Smooth muscle cell (in vitro differentiated cells): ENCODE results near the gene ELAVL3. TPM values are rescaled to one million over a fixed set of nuclear protein-coding genes. Genes with fewer than 3 reads are reported as not detected.

Source experiments
- DNase-seq: peaks from one replicate; lab custom pipeline; 2025; ENCODE audit not compliant: unreplicated experiment; lab: John Stamatoyannopoulos, UW
- H2AFZ ChIP-seq: fragments of 200-600 bp; sonication (generic); 2 replicates; pipeline ENCODE4 v1.6.0; 2016; ENCODE audit warnings: antibody characterized with exemption, low read depth, mild to moderate bottlenecking
- H3F3A ChIP-seq: fragments of 200-600 bp; sonication (generic); 2 replicates; pipeline ENCODE4 v1.6.0; 2017; ENCODE audit warnings: antibody characterized with exemption, low read depth
- H3K27ac ChIP-seq: fragments of 200-600 bp; sonication (generic); 2 replicates; pipeline ENCODE4 v1.5.1; 2016; ENCODE audit warnings: low read depth, mild to moderate bottlenecking
- H3K27me3 ChIP-seq: fragments of 200-600 bp; sonication (generic); 2 replicates; pipeline ENCODE4 v1.6.1; 2016; ENCODE audit warnings: low read depth, mild to moderate bottlenecking
- H3K36me3 ChIP-seq: fragments of 200-600 bp; sonication (generic); 2 replicates; pipeline ENCODE4 v1.5.1; 2016; ENCODE audit warnings: low read depth
- H3K4me1 ChIP-seq: fragments of 200-600 bp; sonication (generic); 2 replicates; pipeline ENCODE4 v1.5.1; 2016; ENCODE audit warnings: low read depth
- H3K4me2 ChIP-seq: fragments of 200-600 bp; sonication (generic); 2 replicates; pipeline ENCODE4 v1.6.0; 2016; ENCODE audit warnings: mild to moderate bottlenecking
- H3K4me3 ChIP-seq: fragments of 200-600 bp; sonication (generic); 2 replicates; pipeline ENCODE4 v1.5.1; 2016; ENCODE audit warnings: mild to moderate bottlenecking
- H3K79me2 ChIP-seq: fragments of 200-600 bp; sonication (generic); 2 replicates; pipeline ENCODE4 v1.6.0; 2016; ENCODE audit warnings: low read depth, mild to moderate bottlenecking
- H3K9ac ChIP-seq: fragments of 200-600 bp; sonication (generic); 2 replicates; pipeline ENCODE4 v1.6.0; 2016; ENCODE audit warnings: low read depth
- H3K9me3 ChIP-seq: fragments of 200-600 bp; sonication (generic); replicated peaks from 2 replicates; pipeline ENCODE4 v1.5.1; 2016; ENCODE audit warnings: low read depth
- H4K20me1 ChIP-seq: fragments of 200-600 bp; sonication (generic); 2 replicates; pipeline ENCODE4 v1.6.0; 2016; ENCODE audit warnings: low read depth
- CTCF ChIP-seq: fragments of 200-600 bp; sonication (generic); IDR thresholded peaks from 2 replicates; pipeline ENCODE4 v1.5.1; 2017; ENCODE audit warnings: borderline replicate concordance, mild to moderate bottlenecking, antibody characterized with exemption; ENCODE audit not compliant: insufficient read depth, poor library complexity, severe bottlenecking
- WGBS: methylation state at CpG from one replicate; pipeline ENCODE4 v1.1.7; 2016; ENCODE audit warnings: low lambda C conversion rate; 5-methylcytosine and 5-hydroxymethylcytosine counted together
- polyA plus RNA-seq: library from polyadenylated mRNA; unstranded; fragments of >200 nt; fragmentation: Nextera tagmentation; extraction: Ambion mirVana; gene quantifications from 2 replicates; pipeline ENCODE4 v1.2.1, GENCODE V29; 2016
- total RNA-seq: library from RNA; depleted of rRNA; stranded (reverse); fragments of >200 nt; gene quantifications from 2 replicates; pipeline ENCODE4 v1.2.3, GENCODE V29; 2014

The ELAVL3 gene
- total and polyA plus RNA-seq, 2 experiments from 2014 or later: not detected

GRCh38 chr19:11453468-11454341, 27.1 kb downstream of the ELAVL3 start:
- Histone ChIP-seq H2AFZ (no peak overlapping the region), H3K9ac (no peak overlapping the region), H3K27ac (no peak overlapping the region), H3K4me1 (peaks cover 12% of the 10 kb centered on the region), H3K36me3 (no peaks in the 10 kb centered on the region), H3K9me3 (no peaks in the 10 kb centered on the region), H4K20me1 (no peaks in the 10 kb centered on the region), H3K4me2 (no peak overlapping the region), H3K27me3 (no peaks in the 10 kb centered on the region), H3F3A (no peaks in the 10 kb centered on the region), H3K4me3 (no peak overlapping the region), H3K79me2 (no peaks in the 10 kb centered on the region)
- TF ChIP-seq CTCF: peak; percentile 31
- DNase-seq: no peak
- 82% methylated on average over 23 of the region's 27 CpGs for WGBS

GRCh38 chr19:11452620-11453310, 28.1 kb downstream of the ELAVL3 start:
- H2AFZ ChIP-seq: no peak overlapping the region
- DNase-seq: no peak
- no peaks in the 10 kb centered on the region for H3F3A ChIP-seq
- H3K4me1 ChIP-seq: peaks cover 12% of the 10 kb centered on the region
- no peak for TF ChIP-seq CTCF
- H3K27ac ChIP-seq: no peak overlapping the region
- no peaks in the 10 kb centered on the region for H3K79me2 ChIP-seq
- H3K9ac ChIP-seq: no peak overlapping the region
- no peaks in the 10 kb centered on the region for H3K36me3 ChIP-seq
- 88% methylated on average over 28 of the region's 33 CpGs for WGBS
- no peaks in the 10 kb centered on the region for H3K27me3 ChIP-seq
- H3K4me2 ChIP-seq: no peak overlapping the region
- no peak overlapping the region for H3K4me3 ChIP-seq
- H3K9me3 ChIP-seq: no peaks in the 10 kb centered on the region
- H4K20me1 ChIP-seq: no peaks in the 10 kb centered on the region

GRCh38 chr19:11451871-11452619, 28.8 kb downstream of the ELAVL3 start:
- Histone ChIP-seq H3K4me2 (no peak overlapping the region), H3K27me3 (no peaks in the 10 kb centered on the region), H3K4me1 (peaks cover 12% of the 10 kb centered on the region), H2AFZ (no peak overlapping the region), H3K36me3 (no peaks in the 10 kb centered on the region), H3K27ac (no peak overlapping the region), H3K9me3 (no peaks in the 10 kb centered on the region), H3K79me2 (no peaks in the 10 kb centered on the region), H3F3A (no peaks in the 10 kb centered on the region), H3K9ac (no peak overlapping the region), H4K20me1 (no peaks in the 10 kb centered on the region), H3K4me3 (no peak overlapping the region)
- no peak for TF ChIP-seq CTCF
- no peak for DNase-seq
- WGBS: 68% methylated on average over 25 of the region's 25 CpGs
